ENCODE measurements around the gene ZNF724.

The ZNF724 gene

DNA sequence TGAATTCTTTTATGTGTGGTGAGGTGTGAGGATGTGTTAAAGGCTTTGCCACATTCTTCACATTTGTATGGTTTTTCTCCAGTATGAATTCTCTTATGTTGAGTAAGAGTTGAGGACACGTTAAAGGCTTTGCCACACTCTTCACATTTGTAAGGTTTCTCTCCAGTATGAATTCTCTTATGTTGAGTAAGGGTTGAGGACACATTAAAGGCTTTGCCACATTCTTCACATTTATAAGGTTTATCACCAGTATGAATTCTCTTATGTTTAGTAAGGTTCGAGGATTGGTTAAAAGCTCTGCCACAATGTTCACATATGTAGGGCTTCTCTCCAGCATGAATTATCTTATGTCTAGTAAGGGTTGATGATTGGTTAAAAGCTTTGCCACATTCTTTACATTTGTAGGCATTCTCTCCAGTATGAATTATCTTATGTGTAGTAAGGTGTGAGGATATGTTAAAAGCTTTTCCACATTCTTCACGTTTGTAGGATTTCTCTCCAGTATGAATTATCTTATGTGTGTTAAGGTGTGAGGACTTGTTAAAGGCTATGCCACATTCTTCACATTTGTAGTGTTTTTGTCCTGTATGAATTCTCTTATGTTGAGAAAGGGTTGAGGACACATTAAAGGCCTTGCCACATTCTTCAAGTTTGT, 27.1 kb downstream of the ZNF724 start:
- DNase-seq: no peak

DNA sequence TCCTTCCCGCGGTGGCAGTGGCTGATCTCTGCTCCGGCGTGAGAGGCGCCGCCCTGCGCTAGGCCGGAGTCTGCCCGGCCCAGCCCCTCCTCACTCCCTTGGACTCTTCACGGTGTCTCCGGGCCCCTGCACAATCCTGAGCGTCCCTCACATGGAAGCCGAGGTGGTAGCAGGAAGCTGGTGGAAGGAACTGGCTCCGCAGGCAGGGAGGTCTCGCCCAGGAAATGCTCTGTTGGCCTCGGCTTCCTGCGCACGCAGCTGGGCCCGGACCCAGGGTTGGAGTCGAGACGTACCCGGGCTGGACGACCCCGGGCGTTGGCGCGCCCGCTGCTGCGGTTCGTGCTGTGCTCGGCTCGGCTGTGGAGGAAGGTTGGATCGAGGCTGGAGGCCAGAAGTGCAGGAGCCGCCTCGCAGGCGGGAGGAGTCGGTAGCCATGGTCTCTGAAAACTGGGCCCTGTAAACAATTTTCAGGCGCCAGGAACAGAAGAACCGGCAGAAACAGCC, 46.3 kb downstream of the ZNF724 start:
- DNase-seq: no peak

GRCh38 chr19:23190341-23190740, 59.9 kb downstream of the ZNF724 start:
- no peak for DNase-seq

- no peak for DNase-seq
Observed at GRCh38 chr19:23183251-23183650, 66.9 kb downstream of the ZNF724 start.
